Lower leg skin (tissue), 4 donors: ENCODE results near the gene CALML6. TPM values are rescaled to one million over a fixed set of nuclear protein-coding genes. Genes with fewer than 3 reads are reported as not detected.
A peak's percentile ranks its signal among the peaks of the same experiment; 100 is the strongest.

Source experiments
- DNase-seq, 2 donors: peaks; one replicate each; pipeline ENCODE4 v3.0.0-alpha.2; 2019; ENCODE audit warnings: low spot score in 2 of 2
- H3K4me3 ChIP-seq: fragments of 200-600 bp; sonication (generic); 2 replicates; pipeline ENCODE4 v1.5.1; 2017; ENCODE audit warnings: mild to moderate bottlenecking, low read depth; ENCODE audit not compliant: poor library complexity, severe bottlenecking
- POLR2A ChIP-seq, 2 donors: fragments of 450-650 bp; IDR thresholded peaks; one replicate each; pipeline ENCODE4 v1.6.1; 2016 to 2017; ENCODE audit warnings: antibody characterized with exemption in 2 of 2, mild to moderate bottlenecking in 1 of 2, moderate library complexity in 1 of 2
- WGBS, 2 donors: methylation state at CpG; one replicate each; pipeline ENCODE4 v1.1.5; 2018; 5-methylcytosine and 5-hydroxymethylcytosine counted together
- intact Hi-C: fragments of 100-400 bp; cut with DNase I; formaldehyde crosslinking; loops from one replicate; pipeline ENCODE4 v1.15.0; 2023; ENCODE audit warnings: low total_unique reads
- total RNA-seq, 4 donors: library from RNA; depleted of rRNA; stranded (reverse); fragments of >200 nt; gene quantifications; one replicate each; pipeline ENCODE4 v1.1.0, GENCODE V29; 2016
- TF ChIP-seq, protein P1 (sequence below), 3 donors: fragments of 450-650 bp; IDR thresholded peaks; one replicate each; pipeline ENCODE4 v1.5.1; 2016; ENCODE audit warnings: antibody characterized with exemption in 3 of 3, mild to moderate bottlenecking in 3 of 3, moderate library complexity in 2 of 3

The CALML6 gene
- total RNA-seq, 4 donors from 2014 or later, result 0.13 to 0.89 (median 0.65) TPM

DNA sequence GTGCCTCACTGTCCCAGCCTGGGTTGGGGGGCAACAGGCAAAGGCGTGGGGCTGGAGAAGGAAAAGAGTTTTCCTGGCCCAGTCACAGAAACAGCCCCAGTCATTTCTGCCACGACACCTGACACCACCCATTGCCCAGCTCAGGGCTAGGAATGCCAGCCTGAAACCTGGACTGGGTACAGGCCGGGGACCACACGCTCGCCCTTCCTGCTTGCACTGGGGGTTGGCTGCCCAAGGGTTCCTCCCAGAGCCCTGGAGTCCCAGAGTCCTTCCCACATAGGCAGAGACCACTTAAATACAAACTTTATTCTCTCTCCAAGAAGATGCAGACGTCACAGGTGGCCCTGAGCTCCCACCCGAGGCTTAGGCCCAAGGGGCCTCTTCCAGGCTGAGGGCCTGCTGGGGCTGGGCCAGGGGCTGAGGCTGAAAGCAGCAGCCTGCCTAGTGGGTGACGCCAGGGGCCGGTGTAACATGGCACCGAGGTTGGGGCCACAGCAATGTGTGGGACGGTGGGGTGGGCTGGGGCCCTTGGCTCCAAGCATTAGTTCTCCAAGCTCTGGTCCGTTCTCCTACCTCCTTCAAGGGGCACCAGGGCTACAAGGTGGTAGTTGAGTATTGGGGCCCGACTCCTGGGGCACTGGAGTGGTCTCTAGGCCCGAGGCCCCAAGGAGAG lies 2.4 kb downstream of the CALML6 start:
- WGBS, 2 donors, result 88% methylated on average over 14 of the region's 14 CpGs
- DNase-seq, result no peak
- H3K4me3 ChIP-seq, result no peak overlapping the region
- intact Hi-C loops, result no loop called here
- TF ChIP-seq, protein P1, sequence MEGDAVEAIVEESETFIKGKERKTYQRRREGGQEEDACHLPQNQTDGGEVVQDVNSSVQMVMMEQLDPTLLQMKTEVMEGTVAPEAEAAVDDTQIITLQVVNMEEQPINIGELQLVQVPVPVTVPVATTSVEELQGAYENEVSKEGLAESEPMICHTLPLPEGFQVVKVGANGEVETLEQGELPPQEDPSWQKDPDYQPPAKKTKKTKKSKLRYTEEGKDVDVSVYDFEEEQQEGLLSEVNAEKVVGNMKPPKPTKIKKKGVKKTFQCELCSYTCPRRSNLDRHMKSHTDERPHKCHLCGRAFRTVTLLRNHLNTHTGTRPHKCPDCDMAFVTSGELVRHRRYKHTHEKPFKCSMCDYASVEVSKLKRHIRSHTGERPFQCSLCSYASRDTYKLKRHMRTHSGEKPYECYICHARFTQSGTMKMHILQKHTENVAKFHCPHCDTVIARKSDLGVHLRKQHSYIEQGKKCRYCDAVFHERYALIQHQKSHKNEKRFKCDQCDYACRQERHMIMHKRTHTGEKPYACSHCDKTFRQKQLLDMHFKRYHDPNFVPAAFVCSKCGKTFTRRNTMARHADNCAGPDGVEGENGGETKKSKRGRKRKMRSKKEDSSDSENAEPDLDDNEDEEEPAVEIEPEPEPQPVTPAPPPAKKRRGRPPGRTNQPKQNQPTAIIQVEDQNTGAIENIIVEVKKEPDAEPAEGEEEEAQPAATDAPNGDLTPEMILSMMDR (IDR thresholded peaks at IDR 0.05), result no peak
- TF ChIP-seq POLR2A (IDR thresholded peaks at IDR 0.05), result no peak

DNA sequence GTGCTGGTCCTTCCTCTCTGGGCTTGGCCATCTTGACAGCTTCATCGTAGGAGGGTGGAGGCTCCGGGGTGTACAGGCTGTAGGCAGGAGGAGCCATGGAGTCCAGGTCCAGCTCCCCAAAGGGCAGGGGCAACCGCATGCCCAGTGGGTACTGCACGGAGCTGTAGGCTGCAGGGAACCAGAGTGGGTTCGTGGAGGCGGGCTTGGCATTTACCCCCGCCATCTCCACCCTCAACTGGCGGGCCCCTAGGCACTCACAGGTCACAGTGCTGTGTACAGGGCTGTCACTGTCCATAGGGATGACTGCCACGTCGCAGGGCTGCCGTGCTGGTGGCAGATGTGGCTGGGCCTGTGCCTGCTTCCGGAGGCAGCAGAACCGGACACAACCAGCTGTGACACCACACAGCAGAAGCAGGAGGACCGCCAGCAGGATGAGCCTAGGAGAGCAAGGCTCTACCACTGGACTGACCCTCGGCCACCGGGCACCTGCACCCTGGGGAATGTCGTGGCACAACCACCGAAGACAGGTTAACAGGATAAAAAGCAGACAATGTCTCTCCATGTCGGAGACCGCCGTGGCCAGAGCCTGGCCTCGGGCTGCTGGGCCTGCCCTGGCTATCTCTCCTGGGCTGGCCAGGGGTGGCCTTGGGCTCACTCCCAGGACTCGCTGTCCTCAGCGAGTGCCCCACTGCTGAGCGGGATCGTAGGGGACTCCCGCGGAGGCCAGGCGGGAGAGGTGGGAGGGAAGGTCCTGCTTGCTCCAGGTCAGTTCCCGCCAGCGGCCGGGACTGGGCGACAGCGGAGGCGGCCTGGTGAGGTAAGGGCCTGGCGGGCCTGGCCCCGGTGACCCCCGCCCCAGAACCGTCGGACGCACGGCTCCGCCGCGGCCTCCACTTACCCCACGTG lies 3.2 kb downstream of the CALML6 start:
- TF ChIP-seq POLR2A (IDR thresholded peaks at IDR 0.05), result no peak
- TF ChIP-seq, protein P1 (IDR thresholded peaks at IDR 0.05), result no peak
- WGBS, 2 donors, result 74 to 75% methylated on average over 24 to 33 of the region's 46 CpGs
- intact Hi-C loops, result no loop called here
- no peak for DNase-seq
- H3K4me3 ChIP-seq, result no peak overlapping the region

DNA sequence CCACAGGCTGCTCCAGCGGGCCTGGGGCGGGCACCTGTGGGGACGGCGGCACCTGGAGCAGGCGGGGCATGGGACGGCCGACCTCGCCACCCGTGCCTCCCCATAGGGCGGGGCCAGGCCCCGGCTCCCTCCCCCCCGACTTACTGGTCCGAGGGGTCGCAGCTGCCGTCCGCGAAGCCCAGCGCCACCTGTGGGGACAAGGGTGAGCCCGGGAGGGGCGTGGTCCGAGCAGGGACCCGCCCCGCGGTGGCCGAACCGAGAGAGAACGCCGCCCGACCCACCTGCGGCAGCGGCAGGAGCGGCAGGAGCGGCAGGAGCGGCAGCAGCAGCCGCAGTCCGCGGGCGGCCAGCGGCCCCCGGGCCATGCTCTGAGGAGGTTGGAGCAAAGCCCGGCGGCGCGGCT lies 3.8 kb downstream of the CALML6 start, which contains the start of gene TMEM52:
TSS of gene TMEM52 (minus strand) at position 379 of the 403 bp plus-strand sequence. CDS start at position 365, 14 bp downstream.
- WGBS, 2 donors, result 0% methylated on average over 14 of the region's 44 CpGs; no CpG with 5 or more reads in 1 of the 2 donors
- TF ChIP-seq, protein P1 (IDR thresholded peaks at IDR 0.05), result no peak
- no peak for TF ChIP-seq POLR2A (IDR thresholded peaks at IDR 0.05)
- H3K4me3 ChIP-seq, result no peak within 1 kb of the TSS
- intact Hi-C loops, result no loop called here
- no peak for DNase-seq

DNA sequence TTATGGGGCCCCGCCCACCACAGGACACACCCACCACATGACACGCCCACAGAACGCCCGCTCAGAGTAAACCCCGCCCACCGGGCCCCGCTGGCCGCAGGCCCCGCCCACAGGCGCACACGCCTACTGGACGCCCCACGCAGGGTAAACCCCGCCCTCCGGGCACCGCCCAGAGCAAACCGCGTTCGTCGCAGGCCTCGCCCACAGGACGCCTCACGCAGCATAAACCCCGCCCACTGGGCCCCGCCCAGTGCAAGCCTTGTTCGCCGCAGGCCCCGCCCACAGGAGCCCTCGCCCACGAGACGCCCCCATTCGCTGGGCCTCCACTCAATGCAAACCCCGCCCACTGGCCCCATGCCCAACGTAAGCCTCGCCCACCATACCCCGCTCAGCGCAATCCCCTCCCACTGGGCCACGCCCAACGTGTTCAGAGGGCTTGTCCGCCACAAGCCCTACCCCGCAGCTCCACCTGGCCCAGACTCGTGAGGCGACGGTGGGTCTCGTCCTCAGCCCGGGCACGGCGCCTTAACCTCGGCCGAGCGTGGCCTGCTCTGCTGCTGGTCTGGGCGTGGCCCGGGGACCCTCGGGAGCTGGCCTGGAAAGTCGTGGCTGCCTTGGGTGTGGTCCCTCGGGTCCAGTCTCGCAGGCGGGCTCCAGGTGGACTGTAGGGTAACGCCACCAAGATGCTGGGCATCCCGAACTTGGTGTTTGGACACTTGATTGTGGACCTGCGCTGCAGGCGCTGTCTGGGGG lies 4.4 kb downstream of the CALML6 start:
- peak; percentile 98 to 100 for DNase-seq
- TF ChIP-seq, protein P1 (IDR thresholded peaks at IDR 0.05), result no peak
- no peak for TF ChIP-seq POLR2A (IDR thresholded peaks at IDR 0.05)
- 9 to 14% methylated on average over 19 to 56 of the region's 62 CpGs for WGBS, 2 donors
- no peak overlapping the region for H3K4me3 ChIP-seq
- intact Hi-C loops, result no loop called here

DNA sequence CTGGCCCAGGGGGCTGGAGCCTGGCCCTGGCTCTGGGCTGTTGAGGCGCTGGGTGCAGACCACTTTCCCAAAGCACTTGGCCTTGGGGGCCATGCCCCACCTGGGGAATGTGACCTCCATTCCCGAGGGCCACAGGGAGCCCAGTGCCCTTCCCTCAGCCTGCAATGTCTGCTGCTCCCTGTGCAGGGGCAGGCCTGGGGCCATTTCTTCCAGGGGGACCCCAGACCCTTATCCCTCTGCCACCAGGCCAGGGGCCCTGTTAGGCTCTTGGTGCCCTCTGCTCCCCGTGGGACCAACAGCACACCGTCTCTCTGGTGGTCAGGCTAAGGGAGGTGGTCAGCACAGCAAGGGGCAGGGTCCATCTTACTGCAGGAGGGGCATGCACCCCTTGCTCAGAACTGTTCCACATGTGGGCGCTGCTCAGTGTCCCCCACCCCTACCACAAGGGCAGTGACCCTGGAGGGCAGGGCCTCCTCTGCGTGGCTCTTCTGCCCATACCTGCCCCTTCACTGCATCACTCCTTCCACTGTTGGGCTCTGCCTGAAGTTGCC lies 5.1 kb downstream of the CALML6 start:
- no peak for DNase-seq
- TF ChIP-seq, protein P1 (IDR thresholded peaks at IDR 0.05), result no peak
- TF ChIP-seq POLR2A (IDR thresholded peaks at IDR 0.05), result no peak
- H3K4me3 ChIP-seq, result no peak overlapping the region
- intact Hi-C loops, result no loop called here
- WGBS, 2 donors, result 91 to 100% methylated on average over 2 to 6 of the region's 6 CpGs
